NCI-H345 (cell line): Measurements from ENCODE around the gene INMT.

ENCODE experiments used
- DNase-seq: peaks from one replicate; lab custom pipeline; 2025; lab: John Stamatoyannopoulos, UW

The INMT gene

DNA sequence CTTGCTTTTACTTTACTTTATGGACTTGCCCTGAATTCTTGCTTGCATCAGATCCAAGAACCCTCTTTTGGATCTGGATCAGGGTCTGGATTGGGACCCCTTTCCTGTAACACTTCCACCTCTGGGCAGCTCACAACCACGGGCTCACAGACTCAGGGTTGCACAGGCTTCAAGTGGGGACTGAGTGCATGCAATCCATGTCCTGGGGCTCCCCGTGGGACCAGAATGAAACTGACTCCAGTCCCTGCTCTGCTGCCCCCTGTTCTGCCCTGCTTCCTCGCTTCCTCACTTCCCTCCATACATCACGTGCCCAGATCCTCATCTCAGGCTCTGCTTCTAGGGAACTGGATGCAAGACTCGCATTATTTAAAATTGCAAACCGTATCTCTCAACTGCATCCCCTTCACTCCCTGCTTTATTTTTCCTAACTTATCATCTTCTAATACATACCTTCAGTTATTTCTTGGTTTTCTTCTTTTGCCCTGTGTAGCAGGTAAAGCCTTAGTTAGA lies 23.3 kb upstream of the INMT start:
- DNase-seq, result no peak

- DNase-seq, result no peak
Measured at GRCh38 chr7:30729642-30730041, 22.3 kb upstream of the INMT start.

DNA sequence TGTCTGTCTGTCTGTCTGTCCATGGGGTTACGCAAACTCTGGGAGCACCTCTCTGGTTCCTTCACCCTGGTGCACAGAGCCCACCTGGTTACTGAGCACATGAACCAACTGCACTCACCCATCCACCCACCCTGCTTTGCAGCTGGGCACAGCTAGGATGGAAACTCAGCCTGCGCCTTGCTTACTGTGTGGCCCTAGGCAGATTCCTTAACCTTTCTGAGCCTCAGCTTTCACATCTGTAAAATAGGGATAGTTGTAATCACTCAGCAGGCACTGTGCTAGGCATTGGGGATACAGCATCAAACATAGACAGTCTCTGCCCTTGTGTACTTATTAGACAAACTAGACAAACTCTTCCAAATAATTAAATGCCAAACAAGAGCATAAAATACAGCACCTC lies 21.8 kb upstream of the INMT start:
- DNase-seq, result no peak

- no peak for DNase-seq
Measured at GRCh38 chr7:30730996-30731395, 20.9 kb upstream of the INMT start.

GRCh38 chr7:30731581-30731980 lies 20.4 kb upstream of the INMT start:
- no peak for DNase-seq

- DNase-seq, result no peak
Measured at GRCh38 chr7:30732606-30733005, 19.3 kb upstream of the INMT start.

GRCh38 chr7:30733216-30733615 lies 18.7 kb upstream of the INMT start:
- DNase-seq, result no peak

DNA sequence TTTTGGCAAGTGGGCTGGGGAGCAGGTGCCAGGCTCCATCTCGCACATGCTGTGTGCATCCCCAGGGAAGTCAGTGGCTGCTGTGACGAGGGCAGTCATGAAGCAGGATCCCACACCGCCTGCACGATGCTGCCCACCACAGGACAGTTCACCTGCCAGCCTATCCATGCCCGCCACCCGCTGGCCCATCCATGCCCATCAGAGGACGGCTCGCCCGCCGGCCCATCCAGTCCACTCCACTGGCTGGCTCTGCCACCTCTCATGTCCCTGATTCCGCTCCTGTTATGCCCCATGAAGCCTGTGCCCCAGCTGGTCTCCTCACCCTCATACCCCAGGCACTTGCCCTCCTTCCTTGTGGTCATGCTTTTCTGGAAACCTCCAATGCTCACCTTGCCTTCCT lies 18.2 kb upstream of the INMT start:
- DNase-seq, result no peak

DNA sequence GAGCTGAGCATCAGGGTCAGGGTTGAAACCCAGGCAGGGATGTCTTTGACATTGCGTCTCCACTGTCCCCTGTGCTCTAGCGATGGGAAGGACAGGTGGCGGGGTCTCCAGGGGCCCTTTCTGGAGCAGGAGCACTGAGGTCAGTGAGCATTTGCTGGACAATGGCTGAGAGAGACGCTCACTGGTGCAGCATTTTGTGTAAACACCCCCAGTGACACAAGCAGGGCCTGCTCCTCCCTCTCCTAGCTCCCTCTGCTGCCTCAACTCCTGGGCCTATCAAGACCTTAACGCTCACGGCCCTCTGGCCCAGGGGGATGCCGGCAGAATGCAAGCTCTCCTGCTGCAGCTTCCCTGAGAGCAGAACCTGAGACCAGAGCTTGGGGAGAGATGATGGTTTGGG lies 17.4 kb upstream of the INMT start:
- no peak for DNase-seq

DNA sequence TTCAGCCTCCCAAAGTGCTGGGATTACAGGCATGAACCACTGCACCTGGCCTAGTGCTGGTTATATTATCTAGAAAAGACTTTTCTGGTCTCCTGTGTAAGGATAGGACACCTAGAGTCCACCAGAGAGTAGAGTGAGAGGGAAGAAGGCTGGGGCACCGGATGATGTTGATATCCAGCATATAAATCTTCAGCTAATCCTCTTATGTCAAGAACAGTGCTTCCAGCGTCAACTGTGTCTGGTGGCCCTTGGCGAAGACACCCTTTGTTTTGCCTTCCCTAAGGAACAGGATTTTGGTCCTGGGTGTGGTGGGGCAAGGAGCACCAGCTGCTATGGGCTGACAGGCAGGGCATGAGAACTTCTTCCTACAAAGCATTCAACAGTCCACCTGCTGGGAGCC lies 16.3 kb upstream of the INMT start:
- DNase-seq, result no peak

DNA sequence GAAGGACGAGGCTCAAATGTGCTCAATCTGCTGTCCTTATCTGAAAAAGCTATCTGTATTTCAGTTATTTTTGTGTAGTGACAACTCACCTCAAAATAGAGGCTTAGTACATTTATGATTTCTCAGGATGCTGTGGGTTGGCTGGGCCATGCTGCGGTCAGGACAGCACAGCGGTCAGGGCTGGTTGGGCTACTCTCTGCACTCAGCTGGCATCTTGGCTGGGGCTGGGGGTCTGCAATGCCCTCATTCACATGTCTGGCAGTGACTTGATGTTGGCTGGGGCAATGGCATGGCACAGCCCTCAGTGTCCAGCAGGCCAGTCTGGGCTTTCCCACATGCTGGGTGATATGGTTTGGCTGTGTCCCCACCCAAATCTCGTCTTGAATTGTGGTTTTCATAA lies 15.6 kb upstream of the INMT start:
- no peak for DNase-seq

GRCh38 chr7:30738026-30738915 lies 13.7 kb upstream of the INMT start:
- DNase-seq, result no peak

- no peak for DNase-seq
Measured at GRCh38 chr7:30739691-30740090, 12.2 kb upstream of the INMT start.

- peak; percentile 65 for DNase-seq
Measured at GRCh38 chr7:30740417-30741181, 11.3 kb upstream of the INMT start.

DNA sequence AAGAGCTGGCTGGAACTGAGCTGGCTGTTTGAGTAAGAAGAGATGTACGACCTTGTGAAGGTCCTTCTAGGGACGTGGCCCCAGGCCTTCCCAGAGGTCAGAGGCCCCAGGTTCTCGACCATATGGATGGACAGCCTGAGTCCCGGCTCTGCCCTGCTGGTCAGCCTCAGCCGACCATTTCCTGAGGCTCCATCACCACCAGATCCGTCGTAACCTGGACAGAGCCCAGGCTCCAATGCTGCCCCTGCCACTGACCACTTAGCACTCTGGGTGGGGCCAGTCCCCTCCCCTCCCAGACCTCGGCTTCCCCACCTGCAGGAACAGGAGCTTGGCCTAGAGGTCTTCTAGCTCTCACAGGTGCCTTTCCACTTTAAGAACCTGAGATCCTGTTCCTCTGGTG lies 10.6 kb upstream of the INMT start:
- no peak for DNase-seq

GRCh38 chr7:30743371-30744074 lies 8.4 kb upstream of the INMT start:
- DNase-seq, result no peak

GRCh38 chr7:30744075-30744417 lies 7.9 kb upstream of the INMT start:
- no peak for DNase-seq

GRCh38 chr7:30745261-30745941 lies 6.5 kb upstream of the INMT start:
- no peak for DNase-seq

GRCh38 chr7:30750010-30750409 lies 1.9 kb upstream of the INMT start:
- no peak for DNase-seq

DNA sequence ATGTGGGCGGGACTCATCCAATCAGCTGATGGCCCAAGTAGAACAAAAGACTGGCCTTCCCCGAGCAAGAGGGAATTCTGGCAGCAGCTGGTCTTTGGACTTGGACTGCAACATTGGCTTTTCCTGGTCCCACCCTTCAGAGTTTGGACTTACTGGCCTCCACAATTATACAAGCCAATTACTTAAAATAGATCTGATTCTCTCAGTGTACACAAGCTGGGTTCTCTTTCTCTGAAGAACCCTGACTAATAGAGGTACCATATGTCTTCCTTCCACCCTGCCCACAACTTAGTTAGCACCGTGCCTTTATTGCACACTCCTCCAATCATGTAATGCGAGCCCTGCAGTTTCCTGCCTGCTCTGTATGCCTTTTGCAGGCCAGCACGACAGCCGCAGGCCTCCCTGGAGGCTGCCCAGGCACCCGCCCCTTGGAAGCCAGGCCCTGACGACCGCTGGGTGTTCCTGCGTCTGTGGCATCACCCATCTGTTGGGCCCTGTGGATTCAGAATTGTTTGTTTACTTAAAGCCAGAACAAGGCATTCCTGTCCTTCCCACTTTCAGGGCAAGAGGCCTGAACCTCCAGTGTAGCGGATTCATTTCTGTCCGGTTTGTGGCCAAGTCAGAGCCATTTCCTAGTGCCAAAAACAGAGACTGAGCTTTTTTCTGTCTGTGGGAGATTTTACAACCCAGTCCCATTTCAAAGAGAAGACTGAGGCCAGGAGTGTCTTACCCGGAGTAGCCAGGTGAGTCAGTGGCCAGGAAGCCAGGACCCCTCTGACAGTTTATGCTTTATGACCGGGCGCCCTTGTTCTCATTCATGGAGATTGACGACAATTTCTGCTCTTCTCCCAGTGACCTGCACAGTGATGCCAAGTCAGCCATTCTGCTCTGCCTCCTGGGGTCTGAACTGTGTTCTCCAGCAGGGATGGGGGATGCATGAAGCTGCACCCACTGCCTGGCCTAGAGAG lies 968 bp upstream of the INMT start:
- no peak for DNase-seq

GRCh38 chr7:30752484-30752883 lies 549 bp downstream of the INMT start:
- no peak for DNase-seq
